AG04449 (cell line): ENCODE results near the gene FHOD3.
A peak's percentile ranks its signal among the peaks of the same experiment; 100 is the strongest.

Source experiments
- CTCF ChIA-PET: fragments of 350-600 bp; formaldehyde crosslinking; extraction: SDS; loops from one replicate; lab custom pipeline; 2021; ENCODE audit warnings: antibody characterized with exemption; lab: Yijun Ruan, JAX
- POLR2A ChIA-PET: fragments of 400-600, 350-600 bp; formaldehyde crosslinking; extraction: SDS; loops from one replicate; lab custom pipeline; 2020; ENCODE audit warnings: antibody characterized with exemption, inconsistent platforms; lab: Yijun Ruan, JAX
- DNase-seq: peaks from one replicate; pipeline ENCODE4 v3.0.0-alpha.2; 2010; ENCODE audit warnings: low read depth, low spot score
- H3K4me3 ChIP-seq: 2 replicates; pipeline ENCODE4 v1.5.1; 2011; ENCODE audit warnings: low read depth, mild to moderate bottlenecking, control low read depth, low read length
- TF ChIP-seq, protein P1 (sequence below): IDR thresholded peaks from one replicate; pipeline ENCODE4 v1.5.1; 2011; ENCODE audit warnings: mild to moderate bottlenecking, moderate library complexity, low read length, control low read depth, inconsistent platforms; ENCODE audit not compliant: insufficient read depth; ENCODE audit errors: missing control alignments

Gene FHOD3

GRCh38 chr18:36676629-36677028 lies 379.1 kb downstream of the FHOD3 start:
- ChIA-PET POLR2A (no interaction called here), CTCF (interaction anchor here (2.8 to 4.8 kb wide), 2 partner anchors 11 kb away, joined by 33 to 58 read pairs; no protein-coding TSS in a partner anchor)
- H3K4me3 ChIP-seq: no peak overlapping the region
- TF ChIP-seq, protein P1, sequence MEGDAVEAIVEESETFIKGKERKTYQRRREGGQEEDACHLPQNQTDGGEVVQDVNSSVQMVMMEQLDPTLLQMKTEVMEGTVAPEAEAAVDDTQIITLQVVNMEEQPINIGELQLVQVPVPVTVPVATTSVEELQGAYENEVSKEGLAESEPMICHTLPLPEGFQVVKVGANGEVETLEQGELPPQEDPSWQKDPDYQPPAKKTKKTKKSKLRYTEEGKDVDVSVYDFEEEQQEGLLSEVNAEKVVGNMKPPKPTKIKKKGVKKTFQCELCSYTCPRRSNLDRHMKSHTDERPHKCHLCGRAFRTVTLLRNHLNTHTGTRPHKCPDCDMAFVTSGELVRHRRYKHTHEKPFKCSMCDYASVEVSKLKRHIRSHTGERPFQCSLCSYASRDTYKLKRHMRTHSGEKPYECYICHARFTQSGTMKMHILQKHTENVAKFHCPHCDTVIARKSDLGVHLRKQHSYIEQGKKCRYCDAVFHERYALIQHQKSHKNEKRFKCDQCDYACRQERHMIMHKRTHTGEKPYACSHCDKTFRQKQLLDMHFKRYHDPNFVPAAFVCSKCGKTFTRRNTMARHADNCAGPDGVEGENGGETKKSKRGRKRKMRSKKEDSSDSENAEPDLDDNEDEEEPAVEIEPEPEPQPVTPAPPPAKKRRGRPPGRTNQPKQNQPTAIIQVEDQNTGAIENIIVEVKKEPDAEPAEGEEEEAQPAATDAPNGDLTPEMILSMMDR: no peak
- no peak for DNase-seq

GRCh38 chr18:36680042-36680441 lies 382.5 kb downstream of the FHOD3 start:
- ChIA-PET CTCF (interaction anchor here (4.8 kb wide), 1 partner anchor 8 kb away, joined by 58 read pairs; no protein-coding TSS in a partner anchor), POLR2A (interaction anchor here (0.6 kb wide), 1 partner anchor 143 kb away, joined by 3 read pairs; no protein-coding TSS in a partner anchor)
- no peak overlapping the region for H3K4me3 ChIP-seq
- TF ChIP-seq, protein P1: no peak
- no peak for DNase-seq

DNA sequence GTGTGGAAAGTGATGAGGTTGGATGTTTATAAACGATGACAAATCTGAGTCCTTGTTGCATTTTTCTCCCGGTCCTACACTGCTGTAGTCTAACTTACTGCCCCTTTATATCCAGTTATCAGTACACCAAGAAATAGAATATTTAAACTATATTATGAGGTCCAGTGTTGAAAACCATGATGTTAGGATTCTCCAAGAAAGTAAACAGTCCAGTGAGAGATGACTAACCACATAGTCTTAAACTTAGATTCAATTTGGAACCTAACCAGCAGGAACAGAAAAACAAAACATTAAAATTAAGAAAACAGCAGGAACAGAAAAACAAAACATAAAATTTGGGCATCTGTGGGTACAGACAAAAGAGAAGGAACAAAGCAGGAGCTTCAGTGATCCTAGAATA lies 388.1 kb downstream of the FHOD3 start:
- DNase-seq: no peak
- TF ChIP-seq, protein P1: no peak
- POLR2A ChIA-PET: no interaction called here
- no peak overlapping the region for H3K4me3 ChIP-seq
- CTCF ChIA-PET: interaction anchor here (1.0 to 5.5 kb wide), 5 partner anchors 10 to 125 kb away, joined by 3 to 113 read pairs (median 5); no protein-coding TSS in a partner anchor

GRCh38 chr18:36688020-36688965 lies 390.8 kb downstream of the FHOD3 start:
- TF ChIP-seq, protein P1: peak; percentile 89
- ChIA-PET POLR2A (no interaction called here), CTCF (interaction anchor here (0.7 to 5.5 kb wide), 67 partner anchors 8 to 714 kb away, joined by 3 to 113 read pairs (median 5); partner anchors contain the start of genes KIAA1328 and TPGS2)
- DNase-seq: no peak
- H3K4me3 ChIP-seq: no peak overlapping the region

DNA sequence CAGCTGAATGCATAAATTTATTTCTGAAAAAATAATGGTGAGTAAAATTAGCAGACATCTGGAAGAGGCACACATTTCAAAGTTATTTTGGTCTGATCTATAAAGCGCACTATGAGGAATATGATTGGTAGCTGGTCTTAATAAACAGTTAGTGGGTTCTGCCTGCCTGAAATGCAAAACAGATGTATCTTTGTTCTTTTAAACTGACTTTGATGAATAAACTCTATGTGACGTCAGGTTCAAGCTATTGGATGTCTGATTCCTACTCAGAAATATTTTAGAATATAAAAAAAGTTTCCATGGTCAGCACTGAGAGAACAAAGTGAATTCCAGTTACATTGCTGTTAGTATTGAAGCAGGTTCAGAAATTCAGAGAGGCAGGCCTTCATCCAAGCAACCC lies 394.9 kb downstream of the FHOD3 start:
- TF ChIP-seq, protein P1: no peak
- ChIA-PET POLR2A (interaction anchor here (1.1 kb wide), 1 partner anchor 19 kb away, joined by 6 read pairs; no protein-coding TSS in a partner anchor), CTCF (interaction anchor here (0.8 to 1.3 kb wide), 3 partner anchors 64 to 68 kb away, joined by 3 to 5 read pairs (median 3); no protein-coding TSS in a partner anchor)
- peak overlapping the region; percentile 56; the same call in 1 of the 2 replicates for H3K4me3 ChIP-seq
- peak; percentile 50 for DNase-seq
